H1 (cell line): Measurements from ENCODE around the gene KLHL18. TPM values are rescaled to one million over a fixed set of nuclear protein-coding genes. Genes with fewer than 3 reads are reported as not detected.

Experiments
- CTCF ChIA-PET: fragments of 300-600 bp; sonication (Branson Sonifier 250); formaldehyde crosslinking; loops from one replicate; lab custom pipeline; 2021; ENCODE audit not compliant: partially characterized antibody; lab: Charles Lee
- POLR2A ChIA-PET: fragments of 300-600 bp; sonication (Branson Sonifier 250); formaldehyde crosslinking; loops from one replicate; lab custom pipeline; 2021; ENCODE audit warnings: inconsistent platforms; ENCODE audit not compliant: partially characterized antibody; lab: Charles Lee
- DNase-seq, 2 experiments: peaks; one replicate each; pipeline versions ENCODE4 v3.0.0 to v3.0.0-alpha.2; 2010 to 2022; ENCODE audit warnings: low spot score in 2 of 2, low read depth in 1 of 2, mixed read lengths in 1 of 2
- FAIRE-seq: peaks from 2 replicates; lab custom pipeline; 2011; peaks lifted over from hg19 to GRCh38; lab: Jason Lieb, UNC
- H2AFZ ChIP-seq: 2 replicates; pipeline ENCODE4 v1.8.1; 2012; ENCODE audit warnings: low read length, inconsistent platforms
- H2AK5ac ChIP-seq: 2 replicates; pipeline ENCODE4 v1.6.1; 2013; ENCODE audit warnings: low read depth, low read length
- H2BK120ac ChIP-seq: replicated peaks from 2 replicates; pipeline ENCODE3; 2013; ENCODE audit warnings: low read depth, low read length, inconsistent platforms
- H2BK12ac ChIP-seq: 2 replicates; pipeline ENCODE4 v1.6.1; 2013; ENCODE audit warnings: low read depth, low read length
- H2BK15ac ChIP-seq: 2 replicates; pipeline ENCODE4 v1.6.1; 2013; ENCODE audit warnings: low read length
- H2BK20ac ChIP-seq: 2 replicates; pipeline ENCODE4 v1.6.1; 2013; ENCODE audit warnings: low read length
- H2BK5ac ChIP-seq: 2 replicates; pipeline ENCODE4 v1.6.1; 2013; ENCODE audit warnings: low read depth, low read length
- H3K14ac ChIP-seq: 2 replicates; pipeline ENCODE4 v1.6.1; 2013; ENCODE audit warnings: inconsistent platforms; ENCODE audit not compliant: insufficient read length
- H3K18ac ChIP-seq: 2 replicates; pipeline ENCODE4 v1.6.1; 2013; ENCODE audit warnings: low read length; ENCODE audit errors: extremely low read depth
- H3K23ac ChIP-seq: 2 replicates; pipeline ENCODE4 v1.6.1; 2013; ENCODE audit warnings: inconsistent platforms; ENCODE audit not compliant: insufficient read length
- H3K23me2 ChIP-seq: 2 replicates; pipeline ENCODE4 v1.6.1; 2013; ENCODE audit warnings: low read depth, low read length
- H3K27ac ChIP-seq: 2 replicates; pipeline ENCODE4 v1.6.1; 2011; ENCODE audit warnings: low read depth, low read length, inconsistent platforms
- H3K27me3 ChIP-seq, 4 experiments: replicated peaks in 1 of 4; 1 replicate in 1 of 4; 2 replicates in 3 of 4; pipeline versions ENCODE4 v1.6.1 to v1.8.1; 2011 to 2013; ENCODE audit warnings: low read length in 3 of 4, mild to moderate bottlenecking in 3 of 4, inconsistent platforms in 2 of 4, mixed read lengths in 2 of 4, moderate library complexity in 1 of 4; ENCODE audit not compliant: control insufficient read depth in 3 of 4, insufficient read depth in 3 of 4; ENCODE audit errors: extremely low read depth in 1 of 4
- H3K36me3 ChIP-seq, 4 experiments: 2 replicates each; pipeline versions ENCODE4 v1.6.1 to v1.8.1; 2011 to 2013; ENCODE audit warnings: mild to moderate bottlenecking in 4 of 4, low read length in 3 of 4, moderate library complexity in 2 of 4, control low read depth in 1 of 4, inconsistent platforms in 1 of 4; ENCODE audit not compliant: insufficient read depth in 4 of 4, control insufficient read depth in 2 of 4
- H3K4ac ChIP-seq: replicated peaks from 2 replicates; pipeline ENCODE3; 2013; ENCODE audit warnings: low read length, low read depth, mixed read lengths, inconsistent platforms; ENCODE audit not compliant: insufficient read length
- H3K4me1 ChIP-seq, 4 experiments: replicated peaks in 1 of 4; 1 replicate in 1 of 4; 2 replicates in 3 of 4; pipeline versions ENCODE4 v1.6.1 to v1.8.1; 2011 to 2013; ENCODE audit warnings: low read length in 3 of 4, inconsistent platforms in 2 of 4, mixed read lengths in 1 of 4; ENCODE audit not compliant: insufficient read depth in 4 of 4, control insufficient read depth in 3 of 4
- H3K4me2 ChIP-seq, 2 experiments: 2 replicates each; pipeline versions ENCODE4 v1.6.1 to v1.8.1; 2011 to 2013; ENCODE audit warnings: low read depth in 2 of 2, low read length in 2 of 2, control low read depth in 1 of 2, inconsistent platforms in 1 of 2, mild to moderate bottlenecking in 1 of 2; ENCODE audit not compliant: insufficient read depth in 1 of 2
- H3K4me3 ChIP-seq, 4 experiments: fragments of 200-600, 300-600 bp in 1 of 4; sonication (generic), shearing (Covaris generic), sonication (Bioruptor Twin) in 1 of 4; 2 replicates each; pipeline versions ENCODE4 v1.5.1 to v1.8.1; 2011 to 2016; ENCODE audit warnings: low read length in 4 of 4, low read depth in 3 of 4, control low read depth in 2 of 4, inconsistent platforms in 2 of 4, mild to moderate bottlenecking in 2 of 4, mixed read lengths in 1 of 4, moderate library complexity in 1 of 4; ENCODE audit not compliant: insufficient read depth in 2 of 4; ENCODE audit errors: extremely low read depth in 1 of 4
- H3K56ac ChIP-seq: replicated peaks from 2 replicates; pipeline ENCODE3; 2013; ENCODE audit warnings: low read depth, mild to moderate bottlenecking, mixed read lengths, low read length, inconsistent platforms; ENCODE audit not compliant: insufficient read length
- H3K79me1 ChIP-seq: 2 replicates; pipeline ENCODE4 v1.6.1; 2013; ENCODE audit warnings: low read depth, low read length, control low read depth
- H3K79me2 ChIP-seq, 2 experiments: 2 replicates each; pipeline versions ENCODE4 v1.6.1 to v1.8.1; 2012 to 2013; ENCODE audit warnings: low read length in 2 of 2, mild to moderate bottlenecking in 2 of 2, inconsistent platforms in 1 of 2; ENCODE audit not compliant: insufficient read depth in 2 of 2, control insufficient read depth in 1 of 2
- H3K9ac ChIP-seq, 4 experiments: replicated peaks in 1 of 4; 1 replicate in 1 of 4; 2 replicates in 3 of 4; pipeline versions ENCODE4 v1.6.1 to v1.8.1; 2011 to 2013; ENCODE audit warnings: low read depth in 3 of 4, low read length in 3 of 4, control low read depth in 2 of 4, mild to moderate bottlenecking in 2 of 4, moderate library complexity in 2 of 4, inconsistent platforms in 1 of 4; ENCODE audit errors: extremely low read depth in 1 of 4
- H3K9me3 ChIP-seq, 2 experiments: 2 replicates each; pipeline versions ENCODE4 v1.6.1 to v1.8.1; 2012 to 2013; ENCODE audit warnings: mild to moderate bottlenecking in 2 of 2, moderate library complexity in 2 of 2, control low read depth in 1 of 2, inconsistent platforms in 1 of 2, low read depth in 1 of 2, low read length in 1 of 2, mixed read lengths in 1 of 2; ENCODE audit not compliant: insufficient read depth in 2 of 2
- H4K20me1 ChIP-seq, 2 experiments: replicated peaks in 1 of 2; 2 replicates each; pipeline versions ENCODE3 to v1.8.1; 2011 to 2013; ENCODE audit warnings: inconsistent platforms in 2 of 2, low read length in 2 of 2, mild to moderate bottlenecking in 1 of 2; ENCODE audit not compliant: insufficient read depth in 2 of 2, control insufficient read depth in 1 of 2
- H4K5ac ChIP-seq: 2 replicates; pipeline ENCODE4 v1.6.1; 2013; ENCODE audit warnings: low read length, low read depth, mixed read lengths, inconsistent platforms; ENCODE audit not compliant: insufficient read length
- H4K8ac ChIP-seq: 2 replicates; pipeline ENCODE4 v1.8.0; 2013; ENCODE audit warnings: mild to moderate bottlenecking, moderate library complexity, low read length, inconsistent platforms; ENCODE audit not compliant: insufficient read depth; ENCODE audit errors: extremely low read depth
- H4K91ac ChIP-seq: replicated peaks from 2 replicates; pipeline ENCODE3; 2013; ENCODE audit warnings: low read length, mixed read lengths, inconsistent platforms; ENCODE audit not compliant: insufficient read length
- CEBPB ChIP-seq: IDR thresholded peaks from 2 replicates; pipeline ENCODE4 v1.6.1; 2012; ENCODE audit warnings: low read depth, low read length
- CREB1 ChIP-seq: IDR thresholded peaks from 2 replicates; pipeline ENCODE4 v1.6.1; 2012; ENCODE audit warnings: inconsistent platforms
- EGR1 ChIP-seq: IDR thresholded peaks from 2 replicates; pipeline ENCODE4 v1.6.1; 2011; ENCODE audit warnings: low read depth, low read length, borderline replicate concordance
- JUND ChIP-seq: IDR thresholded peaks from 2 replicates; pipeline ENCODE4 v1.6.1; 2011; ENCODE audit warnings: mild to moderate bottlenecking, improper control_type of control experiment, low read length
- RAD21 ChIP-seq, 2 experiments: IDR thresholded peaks in 1 of 2; conservative IDR thresholded peaks in 1 of 2; 2 replicates each; pipeline ENCODE4 v1.6.1; 2011; ENCODE audit warnings: low read depth in 2 of 2, low read length in 2 of 2, improper control_type of control experiment in 1 of 2, inconsistent platforms in 1 of 2, mild to moderate bottlenecking in 1 of 2, moderate library complexity in 1 of 2
- SP2 ChIP-seq: IDR thresholded peaks from 2 replicates; pipeline ENCODE4 v1.6.1; 2012; ENCODE audit warnings: mild to moderate bottlenecking, low read length, inconsistent platforms
- TAF7 ChIP-seq: optimal IDR thresholded peaks from 2 replicates; pipeline ENCODE3; 2011; ENCODE audit warnings: low read depth, mild to moderate bottlenecking, inconsistent platforms, low read length, moderate library complexity, borderline replicate concordance
- WGBS, 2 experiments: shearing (Covaris generic) in 1 of 2; methylation state at CpG; one replicate each; pipeline versions ENCODE4 v1.1.6 to v1.1.7; 2013 to 2015; ENCODE audit warnings: low lambda C conversion rate in 2 of 2, mixed read lengths in 2 of 2, inconsistent platforms in 1 of 2, low coverage in 1 of 2, missing lambda C conversion rate in 1 of 2; ENCODE audit not compliant: insufficient replicate concordance in 2 of 2, insufficient coverage in 1 of 2, insufficient read length in 1 of 2; ENCODE audit errors: extremely low coverage in 1 of 2, missing lambda C conversion rate in 1 of 2; 5-methylcytosine and 5-hydroxymethylcytosine counted together
- polyA plus RNA-seq, 7 experiments: library from polyadenylated mRNA; depleted of rRNA in 3 of 7; stranded (reverse) in 5 of 7; unstranded in 2 of 7; fragments of >200 nt in 5 of 7; fragments of 200-250 nt in 2 of 7; gene quantifications; 1 replicate in 5 of 7; 2 replicates in 1 of 7; 4 replicates in 1 of 7; pipeline versions ENCODE4 v1.2.1 to v1.2.3, GENCODE V29; 2011 to 2013; ENCODE audit warnings: missing spikeins in 2 of 7, mixed read lengths in 2 of 7
- total RNA-seq: library from RNA; stranded (reverse); fragmentation: NEBNext Ultra II Directional; extraction: Animal tissue kit (Norgen Biotek cat#: 25700); gene quantifications from 2 replicates; pipeline ENCODE4 v1.2.1, GENCODE V29; 2021
- TF ChIP-seq, protein P1 (sequence below), 3 experiments: IDR thresholded peaks; 1 replicate in 2 of 3; 2 replicates in 1 of 3; pipeline versions ENCODE4 v1.5.1 to v1.6.1; 2011; ENCODE audit warnings: low read length in 3 of 3, mild to moderate bottlenecking in 3 of 3, inconsistent platforms in 2 of 3, low read depth in 1 of 3, moderate library complexity in 1 of 3; ENCODE audit not compliant: insufficient read depth in 1 of 3; ENCODE audit errors: control extremely low read depth in 1 of 3

Gene KLHL18
- total and polyA plus RNA-seq, 2 of the 8 experiments (the other 6 are each of a cell fraction or from before 2014, with no cell fraction given): 19.9 to 31.7 TPM

DNA sequence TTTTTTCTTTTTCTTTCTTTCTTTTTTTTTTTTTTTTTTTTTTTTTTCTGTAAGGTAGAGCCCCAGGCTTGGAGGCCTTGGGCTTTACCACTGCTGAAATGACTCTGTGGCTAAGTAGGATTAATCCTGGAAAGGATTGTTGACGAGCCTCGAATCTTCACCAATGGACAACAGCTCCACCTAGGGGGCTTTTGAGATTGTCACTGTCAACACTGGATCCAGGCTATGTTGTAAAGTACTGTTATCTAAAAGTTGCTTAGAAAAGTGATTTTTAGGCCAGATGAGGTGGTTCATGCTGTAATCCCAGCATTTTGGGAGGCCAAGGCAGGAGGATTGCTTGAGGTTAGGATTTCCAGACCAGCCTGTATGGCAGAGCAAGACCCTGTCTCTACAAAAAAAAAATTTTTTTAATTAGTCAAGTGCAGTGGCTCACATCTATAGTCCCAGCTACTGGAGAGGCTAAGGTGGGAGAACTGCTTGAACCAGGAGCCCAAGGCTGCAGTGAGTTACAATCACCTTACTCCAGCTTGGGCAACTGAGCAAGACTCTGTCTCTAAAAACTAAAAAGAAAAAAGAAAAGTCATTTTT, 41.6 kb downstream of the KLHL18 start:
- Histone ChIP-seq H3K27ac (no peak overlapping the region), H3K4me3 (no peak overlapping the region), H2BK5ac (no peak overlapping the region), H3K27me3 (no peaks in the 10 kb centered on the region), H4K8ac (no peak overlapping the region), H4K20me1 (no peaks in the 10 kb centered on the region), H3K14ac (no peak overlapping the region), H2AFZ (no peak overlapping the region), H3K18ac (no peak overlapping the region), H3K9me3 (no peaks in the 10 kb centered on the region), H3K23me2 (no peaks in the 10 kb centered on the region), H2BK20ac (no peak overlapping the region), H2BK120ac (no peak overlapping the region), H3K36me3 (peaks cover 16 to 44% (median 29%) of the 10 kb centered on the region in 4 experiments; a peak in 7 of 8 replicates), H2BK12ac (no peak overlapping the region), H3K79me2 (no peaks in the 10 kb centered on the region), H4K91ac (no peak overlapping the region), H3K79me1 (no peaks in the 10 kb centered on the region), H3K4me1 (no peaks in the 10 kb centered on the region), H2BK15ac (no peak overlapping the region), H3K56ac (no peak overlapping the region), H2AK5ac (no peak overlapping the region), H3K23ac (no peak overlapping the region), H3K4me2 (no peak overlapping the region), H4K5ac (no peak overlapping the region), H3K9ac (no peak overlapping the region), H3K4ac (no peak overlapping the region)
- 27% methylated on average over 2 of the region's 2 CpGs; no CpG with 5 or more reads in 1 of the 2 experiments for WGBS, 2 experiments
- TF ChIP-seq SP2: no peak
- TF ChIP-seq CEBPB: no peak
- no peak for TF ChIP-seq TAF7
- peak; percentile 8; the same call in 1 of the 2 replicates for TF ChIP-seq CREB1
- TF ChIP-seq JUND: peak; percentile 8; the same call in 1 of the 2 replicates
- TF ChIP-seq EGR1: no peak
- TF ChIP-seq RAD21 (IDR thresholded peaks at IDR 0.05 in 1 of 2, conservative IDR thresholded peaks at IDR 0.05 in 1 of 2; ENCODE audit: low read depth in 2 of 2, low read length in 2 of 2): peak; percentile 89 to 91
- TF ChIP-seq, protein P1, sequence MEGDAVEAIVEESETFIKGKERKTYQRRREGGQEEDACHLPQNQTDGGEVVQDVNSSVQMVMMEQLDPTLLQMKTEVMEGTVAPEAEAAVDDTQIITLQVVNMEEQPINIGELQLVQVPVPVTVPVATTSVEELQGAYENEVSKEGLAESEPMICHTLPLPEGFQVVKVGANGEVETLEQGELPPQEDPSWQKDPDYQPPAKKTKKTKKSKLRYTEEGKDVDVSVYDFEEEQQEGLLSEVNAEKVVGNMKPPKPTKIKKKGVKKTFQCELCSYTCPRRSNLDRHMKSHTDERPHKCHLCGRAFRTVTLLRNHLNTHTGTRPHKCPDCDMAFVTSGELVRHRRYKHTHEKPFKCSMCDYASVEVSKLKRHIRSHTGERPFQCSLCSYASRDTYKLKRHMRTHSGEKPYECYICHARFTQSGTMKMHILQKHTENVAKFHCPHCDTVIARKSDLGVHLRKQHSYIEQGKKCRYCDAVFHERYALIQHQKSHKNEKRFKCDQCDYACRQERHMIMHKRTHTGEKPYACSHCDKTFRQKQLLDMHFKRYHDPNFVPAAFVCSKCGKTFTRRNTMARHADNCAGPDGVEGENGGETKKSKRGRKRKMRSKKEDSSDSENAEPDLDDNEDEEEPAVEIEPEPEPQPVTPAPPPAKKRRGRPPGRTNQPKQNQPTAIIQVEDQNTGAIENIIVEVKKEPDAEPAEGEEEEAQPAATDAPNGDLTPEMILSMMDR (IDR thresholded peaks at IDR 0.05; ENCODE audit: control extremely low read depth in 1 of 3, insufficient read depth in 1 of 3, low read depth in 1 of 3, low read length in 3 of 3): peak; percentile 26 to 78 (median 73)
- peak; percentile 62 for FAIRE-seq
- POLR2A ChIA-PET: interaction anchor here (1.0 kb wide), 1 partner anchor 11 kb away, joined by 4 read pairs; no protein-coding TSS in a partner anchor
- CTCF ChIA-PET: interaction anchor here (0.7 to 7.1 kb wide), 44 partner anchors 9 to 453 kb away, joined by 3 to 59 read pairs (median 4); partner anchors contain the start of genes KIF9 and KLHL18
- DNase-seq: peak; percentile 29 to 75
